Measurements from ENCODE around the gene BACH1. TPM values are rescaled to one million over a fixed set of nuclear protein-coding genes. Genes with fewer than 3 reads are reported as not detected.

The BACH1 gene
- total and polyA plus RNA-seq, 2 donors (not counting 3 experiments of a cell fraction or from before 2014, with no cell fraction given): 7.2 to 28.8 TPM

DNA sequence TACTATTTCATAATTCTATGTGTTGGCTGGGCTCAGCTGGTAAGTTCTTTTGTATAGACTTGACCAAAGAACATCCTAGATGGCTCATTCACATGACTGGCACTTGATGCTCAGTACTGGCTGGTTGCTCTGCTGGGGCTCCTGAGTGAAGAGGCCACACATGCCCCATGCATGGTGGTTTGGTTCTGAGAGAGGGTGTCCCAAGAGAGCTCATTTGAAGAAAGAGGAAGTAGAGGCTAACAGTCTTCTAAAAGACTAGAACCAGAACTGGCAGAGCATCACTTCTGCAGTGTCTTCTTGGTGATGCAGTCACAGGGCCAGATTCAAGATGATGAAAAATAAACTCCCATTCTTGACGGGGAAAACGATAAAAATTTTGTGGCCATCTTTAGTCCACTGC is 5.2 kb upstream of the BACH1 start:
- Histone ChIP-seq H3K27ac (ENCODE audit: insufficient read depth, low read depth, low read length) (no peak overlapping the region), H3K4me3 (replicated peaks in 1 of 3; ENCODE audit: insufficient read depth in 1 of 3, low read depth in 1 of 3, low read length in 3 of 3) (no peak overlapping the region), H3K27me3 (ENCODE audit: control insufficient read depth in 2 of 2, insufficient read depth in 2 of 2, low read length in 2 of 2) (no peaks in the 10 kb centered on the region), H3K36me3 (ENCODE audit: control insufficient read depth in 2 of 2, extremely low read depth in 1 of 2, insufficient read depth in 2 of 2, low read length in 2 of 2) (no peaks in the 10 kb centered on the region), H3K9me3 (replicated peaks; ENCODE audit: control insufficient read depth, insufficient read depth, low read length) (no peaks in the 10 kb centered on the region), H3K4me1 (ENCODE audit: control insufficient read depth, extremely low read depth, insufficient read depth, low read length) (peaks cover 15% of the 10 kb centered on the region), H4K20me1 (replicated peaks; ENCODE audit: control insufficient read depth, extremely low read depth, insufficient read depth, low read length) (no peaks in the 10 kb centered on the region), H3K9ac (replicated peaks; ENCODE audit: extremely low read depth, insufficient read depth, low read length) (no peak overlapping the region), H3K9me1 (replicated peaks; ENCODE audit: control insufficient read depth, extremely low read depth, insufficient read depth, low read length) (no peaks in the 10 kb centered on the region), H3K4me2 (ENCODE audit: insufficient read depth, low read length) (no peak overlapping the region), H3K79me2 (ENCODE audit: control insufficient read depth, insufficient read depth, low read length) (no peaks in the 10 kb centered on the region), H2AFZ (ENCODE audit: low read depth, low read length) (no peak overlapping the region)
- no peak for TF ChIP-seq FOS (IDR thresholded peaks at IDR 0.05; ENCODE audit: borderline replicate concordance, insufficient read depth, low read length)
- no peak for TF ChIP-seq POLR2AphosphoS5 (IDR thresholded peaks at IDR 0.05; ENCODE audit: insufficient read depth, low read depth, low read length)
- TF ChIP-seq, protein P1, sequence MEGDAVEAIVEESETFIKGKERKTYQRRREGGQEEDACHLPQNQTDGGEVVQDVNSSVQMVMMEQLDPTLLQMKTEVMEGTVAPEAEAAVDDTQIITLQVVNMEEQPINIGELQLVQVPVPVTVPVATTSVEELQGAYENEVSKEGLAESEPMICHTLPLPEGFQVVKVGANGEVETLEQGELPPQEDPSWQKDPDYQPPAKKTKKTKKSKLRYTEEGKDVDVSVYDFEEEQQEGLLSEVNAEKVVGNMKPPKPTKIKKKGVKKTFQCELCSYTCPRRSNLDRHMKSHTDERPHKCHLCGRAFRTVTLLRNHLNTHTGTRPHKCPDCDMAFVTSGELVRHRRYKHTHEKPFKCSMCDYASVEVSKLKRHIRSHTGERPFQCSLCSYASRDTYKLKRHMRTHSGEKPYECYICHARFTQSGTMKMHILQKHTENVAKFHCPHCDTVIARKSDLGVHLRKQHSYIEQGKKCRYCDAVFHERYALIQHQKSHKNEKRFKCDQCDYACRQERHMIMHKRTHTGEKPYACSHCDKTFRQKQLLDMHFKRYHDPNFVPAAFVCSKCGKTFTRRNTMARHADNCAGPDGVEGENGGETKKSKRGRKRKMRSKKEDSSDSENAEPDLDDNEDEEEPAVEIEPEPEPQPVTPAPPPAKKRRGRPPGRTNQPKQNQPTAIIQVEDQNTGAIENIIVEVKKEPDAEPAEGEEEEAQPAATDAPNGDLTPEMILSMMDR (IDR thresholded peaks at IDR 0.05; ENCODE audit: extremely low read depth in 1 of 2, insufficient read depth in 1 of 2, low read depth in 1 of 2, low read length in 2 of 2): no peak
- TF ChIP-seq POLR2A (IDR thresholded peaks at IDR 0.05; ENCODE audit: low read depth, low read length): no peak
- no peak for TF ChIP-seq EZH2 (IDR thresholded peaks at IDR 0.05; ENCODE audit: borderline replicate concordance, low read depth, low read length, severe bottlenecking)
- TF ChIP-seq JUN (IDR thresholded peaks at IDR 0.05; ENCODE audit: borderline replicate concordance, insufficient read depth, insufficient read length, low read depth): no peak
- TF ChIP-seq, protein P2, sequence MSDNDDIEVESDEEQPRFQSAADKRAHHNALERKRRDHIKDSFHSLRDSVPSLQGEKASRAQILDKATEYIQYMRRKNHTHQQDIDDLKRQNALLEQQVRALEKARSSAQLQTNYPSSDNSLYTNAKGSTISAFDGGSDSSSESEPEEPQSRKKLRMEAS (IDR thresholded peaks at IDR 0.05; ENCODE audit: insufficient read depth, insufficient read length): no peak
- TF ChIP-seq MYC (IDR thresholded peaks at IDR 0.05; ENCODE audit: low read depth, low read length): no peak
- no peak for TF ChIP-seq GATA2 (IDR thresholded peaks at IDR 0.05; ENCODE audit: insufficient read depth, insufficient read length, low read depth, low read length)
- BruUV-seq (replicated peaks): no TSS peak
- no peak for FAIRE-seq
- intact Hi-C loops (cut with micrococcal nuclease) (no loop called here), dilution Hi-C loops (cut with MboI; ENCODE audit: extremely low pct_ligation_motif_present, low sequenced_read_pairs) (no loop called here)
- POLR2A ChIA-PET: no interaction called here
- CTCF ChIA-PET: interaction anchor here (1.1 kb wide), 1 partner anchor 129 kb away, joined by 8 read pairs; no protein-coding TSS in a partner anchor
- DNase-seq (ENCODE audit: low read depth, low spot score): no peak

Data from endothelial cell of umbilical vein (primary cell).